Skin of body (tissue), 2 donors: ENCODE measurements around the gene XKRX. TPM values are rescaled to one million over a fixed set of nuclear protein-coding genes. Genes with fewer than 3 reads are reported as not detected.

Source experiments
- DNase-seq: peaks from one replicate; lab custom pipeline; 2025; lab: John Stamatoyannopoulos, UW
- total RNA-seq: library from RNA; depleted of rRNA; stranded (reverse); fragments of >200 nt; gene quantifications from one replicate; pipeline ENCODE4 v1.2.3, GENCODE V29; 2014

Gene XKRX
- total RNA-seq = 7.6 TPM

GRCh38 chrX:100928660-100929613, at the start of gene XKRX:
Gene XKRX, minus strand, starts transcription at chrX:100928917. Its CDS starts 613 bp downstream, at chrX:100928304.
- DNase-seq = no peak

GRCh38 chrX:100976211-100976610, 47.5 kb upstream of the XKRX start:
- no peak for DNase-seq

GRCh38 chrX:100975212-100975611, 46.5 kb upstream of the XKRX start:
- no peak for DNase-seq

GRCh38 chrX:100973411-100973810, 44.7 kb upstream of the XKRX start:
- no peak for DNase-seq

GRCh38 chrX:100969936-100970335, 41.2 kb upstream of the XKRX start:
- no peak for DNase-seq

- no peak for DNase-seq
Measured at GRCh38 chrX:100969408-100969807, 40.7 kb upstream of the XKRX start, which contains the start of gene ARL13A. Gene ARL13A, plus strand, starts transcription at chrX:100969708. Its CDS starts 3,982 bp downstream, at chrX:100973690.

GRCh38 chrX:100964362-100964761, 35.6 kb upstream of the XKRX start:
- no peak for DNase-seq

GRCh38 chrX:100962811-100963210, 34.1 kb upstream of the XKRX start:
- no peak for DNase-seq

GRCh38 chrX:100948557-100948956, 19.8 kb upstream of the XKRX start:
- no peak for DNase-seq

GRCh38 chrX:100946299-100946927, 17.7 kb upstream of the XKRX start:
- DNase-seq = no peak

GRCh38 chrX:100944601-100945000, 15.9 kb upstream of the XKRX start:
- no peak for DNase-seq

- DNase-seq = no peak
Measured at GRCh38 chrX:100939333-100939732, 10.6 kb upstream of the XKRX start.

GRCh38 chrX:100935767-100936166, 7.0 kb upstream of the XKRX start:
- no peak for DNase-seq

GRCh38 chrX:100931925-100932285, 3.2 kb upstream of the XKRX start:
- no peak for DNase-seq

- DNase-seq = no peak
Measured at GRCh38 chrX:100931218-100931924, 2.7 kb upstream of the XKRX start.

GRCh38 chrX:100926453-100926852, 2.3 kb downstream of the XKRX start:
- DNase-seq = no peak

GRCh38 chrX:100924375-100924774, 4.3 kb downstream of the XKRX start:
- DNase-seq = no peak

- DNase-seq = no peak
Measured at GRCh38 chrX:100915562-100915961, 13.2 kb downstream of the XKRX start.

GRCh38 chrX:100913111-100913510, 15.6 kb downstream of the XKRX start:
- no peak for DNase-seq

GRCh38 chrX:100911731-100912130, 17.0 kb downstream of the XKRX start:
- DNase-seq = no peak

GRCh38 chrX:100905620-100906019, 23.1 kb downstream of the XKRX start:
- no peak for DNase-seq

GRCh38 chrX:100904433-100904832, 24.3 kb downstream of the XKRX start:
- DNase-seq = no peak
